ENCODE measurements around the gene SCYGR7.
"Not testable (repeated sequence)": the region's sequence is repeated elsewhere in the genome, so short reads cannot be mapped to it uniquely, and the experiment has no call there.

SCYGR7 gene, protein sequence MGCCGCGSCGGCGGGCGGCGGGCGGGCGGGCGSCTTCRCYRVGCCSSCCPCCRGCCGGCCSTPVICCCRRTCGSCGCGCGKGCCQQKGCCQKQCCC

DNA sequence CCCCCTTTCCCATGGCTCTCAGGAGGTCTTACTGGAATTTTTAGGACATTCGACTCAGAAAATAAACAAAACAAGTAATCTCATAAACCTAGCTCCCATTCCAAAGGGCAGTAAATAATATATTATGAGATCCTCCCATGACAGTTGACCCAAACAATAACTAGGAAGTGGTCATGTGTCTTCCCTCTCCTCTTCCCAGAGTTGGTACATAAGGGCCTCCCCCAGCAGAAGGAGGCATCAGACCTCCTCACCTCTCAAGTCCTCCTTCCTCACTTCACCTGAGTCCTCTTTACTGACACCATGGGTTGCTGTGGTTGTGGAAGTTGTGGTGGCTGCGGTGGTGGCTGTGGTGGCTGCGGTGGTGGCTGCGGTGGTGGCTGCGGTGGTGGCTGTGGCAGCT, at the start of gene SCYGR7:
TSS of gene SCYGR7 (plus strand) at position 301 of the 400 bp plus-strand sequence. CDS start at position 301, 0 bp downstream.
- DNase-seq = no peak

- DNase-seq = no peak
Measured at GRCh38 chr2:227684258-227684657, 43.9 kb upstream of the SCYGR7 start.

DNA sequence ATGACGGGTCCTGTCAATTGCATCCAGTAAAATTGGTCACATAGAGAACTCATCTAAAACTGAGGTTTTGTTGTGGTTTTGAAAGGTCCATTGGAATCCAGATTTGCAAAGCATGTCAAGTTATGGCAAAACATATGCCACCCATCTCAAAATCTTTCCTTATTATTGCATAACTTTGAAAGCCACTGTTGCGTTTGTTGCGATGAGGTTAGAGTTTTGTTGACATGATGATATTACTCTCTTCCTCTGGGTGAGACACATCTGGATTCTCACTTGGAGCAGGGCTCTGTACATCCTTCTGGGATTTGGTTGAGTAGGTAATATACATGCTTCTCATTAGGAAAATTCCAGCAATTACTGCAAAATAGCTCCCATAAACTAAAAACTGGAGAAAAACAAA, 40.9 kb upstream of the SCYGR7 start:
- no peak for DNase-seq

DNA sequence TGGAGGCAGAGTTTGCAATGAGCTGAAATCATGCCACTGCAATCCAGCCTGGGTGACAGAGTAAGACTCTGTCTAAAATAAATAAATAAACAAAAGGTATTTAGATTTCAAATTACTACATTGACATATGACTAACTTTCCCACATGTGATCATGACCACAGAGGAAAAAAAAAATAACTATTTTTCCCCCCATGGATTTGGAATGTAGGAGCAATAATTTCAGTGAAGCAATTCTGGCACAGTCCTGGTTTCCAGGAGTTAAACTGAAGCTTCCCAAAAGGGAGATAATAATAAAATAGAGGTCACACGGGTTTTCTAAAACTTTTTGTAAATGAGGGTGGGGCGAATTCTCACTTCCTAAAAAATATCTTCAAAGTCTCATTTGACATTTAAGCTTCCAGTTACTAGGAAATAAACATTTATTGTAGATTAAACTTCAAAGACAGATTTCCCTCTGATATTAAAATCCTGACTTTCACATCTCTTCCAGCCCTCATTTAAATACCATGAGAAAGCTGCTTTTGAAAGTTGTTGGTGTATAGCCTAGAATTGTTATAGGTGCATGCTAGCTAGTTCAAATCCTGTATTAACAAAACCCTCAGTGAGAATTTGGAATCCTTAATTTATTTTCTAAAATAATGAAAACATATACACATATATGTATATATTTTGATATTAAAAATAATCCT, 31.0 kb upstream of the SCYGR7 start:
- DNase-seq = no peak

GRCh38 chr2:227701556-227701955, 26.6 kb upstream of the SCYGR7 start:
- DNase-seq = no peak

GRCh38 chr2:227703280-227703732, 24.8 kb upstream of the SCYGR7 start:
- DNase-seq = no peak

GRCh38 chr2:227703961-227704360, 24.2 kb upstream of the SCYGR7 start:
- no peak for DNase-seq

DNA sequence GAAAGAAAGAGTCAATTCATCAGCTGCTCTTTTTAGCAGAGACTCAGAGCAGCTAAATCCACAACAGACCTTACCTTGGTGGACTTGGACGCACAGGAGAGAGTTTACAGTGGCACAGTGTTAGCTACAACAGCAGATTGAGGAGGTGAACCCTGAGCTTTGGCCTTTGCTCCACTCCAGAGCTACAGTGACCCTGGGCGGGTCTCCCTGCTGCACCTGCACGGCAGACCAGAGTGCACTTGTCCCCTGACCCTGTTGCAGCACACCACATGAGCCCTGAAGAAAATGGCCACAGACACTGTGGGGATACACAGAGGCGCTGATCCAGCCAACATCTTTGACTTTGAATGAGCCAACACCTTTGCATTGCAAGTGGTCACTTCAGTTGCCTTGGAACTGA, 21.3 kb upstream of the SCYGR7 start:
- DNase-seq = no peak

DNA sequence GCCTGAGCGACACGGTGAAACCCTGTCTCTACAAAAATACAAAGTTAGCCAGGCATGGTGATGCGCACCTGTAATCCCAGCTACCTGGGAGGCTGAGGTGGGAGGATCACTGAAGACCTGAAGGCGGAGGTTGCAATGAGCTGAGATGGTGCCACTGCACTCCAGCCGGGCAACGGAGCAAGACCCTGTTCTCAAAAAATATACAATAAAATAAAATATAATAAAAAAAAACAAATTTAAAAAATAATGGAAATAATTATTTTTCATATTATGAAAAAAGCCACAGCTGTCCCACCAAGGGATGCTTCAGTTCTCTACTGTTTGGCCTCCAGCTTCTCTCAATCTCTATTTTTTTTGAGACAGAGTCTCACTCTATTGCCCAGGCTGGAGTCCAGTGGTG, 20.7 kb upstream of the SCYGR7 start:
- no peak for DNase-seq

DNA sequence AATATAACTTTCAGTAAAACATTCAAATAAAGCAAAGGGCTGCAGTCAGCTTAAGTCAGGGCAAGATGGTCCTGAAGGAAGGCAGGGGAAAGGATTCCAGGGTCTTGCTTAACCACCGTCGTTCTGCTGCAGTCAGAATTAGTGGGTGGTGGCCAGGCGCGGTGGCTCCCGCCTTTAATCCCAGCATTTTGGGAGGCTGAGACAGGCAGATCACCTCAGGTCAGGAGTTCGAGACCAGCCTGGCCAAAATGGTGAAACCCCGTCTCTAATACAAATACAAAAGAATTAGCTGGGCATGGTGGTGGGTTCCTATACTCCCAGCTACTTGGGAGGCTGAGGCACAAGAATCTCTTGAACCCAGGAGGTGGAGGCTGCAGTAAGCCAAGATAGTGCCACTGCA, 17.1 kb upstream of the SCYGR7 start:
- DNase-seq = no peak

- no peak for DNase-seq
Measured at GRCh38 chr2:227713291-227713690, 14.8 kb upstream of the SCYGR7 start.

DNA sequence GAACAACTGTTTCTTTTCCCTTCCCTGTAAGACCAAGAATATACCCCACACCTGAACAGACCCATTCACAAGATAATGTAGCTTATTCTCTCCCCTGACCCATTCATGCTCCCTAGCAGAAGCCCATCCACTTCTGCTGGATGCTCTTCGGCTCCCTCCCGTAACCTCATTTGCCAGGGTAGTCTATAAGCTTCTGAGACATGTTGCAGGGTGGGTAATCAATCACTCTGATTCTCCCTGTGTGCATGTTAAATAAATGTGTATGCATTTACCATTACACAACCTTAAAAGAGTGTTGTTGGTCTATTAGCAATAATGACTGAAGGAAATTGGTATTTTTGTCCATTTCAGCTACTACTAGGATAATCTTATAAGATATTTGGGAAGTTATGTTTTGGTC, 11.6 kb upstream of the SCYGR7 start:
- DNase-seq = no peak

- no peak for DNase-seq
Measured at GRCh38 chr2:227717687-227718567, 10.2 kb upstream of the SCYGR7 start, which contains the start of gene SLC19A3. TSS of gene SLC19A3 (minus strand) at chr2:227718028. CDS start at chr2:227702318, 15,710 bp downstream.

DNA sequence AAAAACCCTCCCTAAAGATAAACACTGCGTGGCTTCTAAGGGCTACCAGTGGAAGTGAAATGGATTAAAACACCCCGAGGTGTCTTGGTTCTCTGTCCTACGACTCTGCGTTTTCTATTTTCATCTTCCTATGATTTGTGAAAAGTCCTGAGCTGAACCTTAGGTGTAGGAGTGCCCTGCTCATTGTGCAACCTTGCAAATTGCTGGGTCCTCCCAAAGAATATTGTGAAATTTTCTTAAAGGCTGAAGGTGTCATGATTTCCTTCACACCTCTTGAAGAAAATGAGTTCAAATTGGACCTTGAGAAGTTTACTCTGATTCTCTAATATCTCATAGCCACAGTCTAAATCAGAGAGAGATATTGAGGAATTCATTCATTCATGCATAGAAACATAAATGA, 8.5 kb upstream of the SCYGR7 start:
- no peak for DNase-seq

DNA sequence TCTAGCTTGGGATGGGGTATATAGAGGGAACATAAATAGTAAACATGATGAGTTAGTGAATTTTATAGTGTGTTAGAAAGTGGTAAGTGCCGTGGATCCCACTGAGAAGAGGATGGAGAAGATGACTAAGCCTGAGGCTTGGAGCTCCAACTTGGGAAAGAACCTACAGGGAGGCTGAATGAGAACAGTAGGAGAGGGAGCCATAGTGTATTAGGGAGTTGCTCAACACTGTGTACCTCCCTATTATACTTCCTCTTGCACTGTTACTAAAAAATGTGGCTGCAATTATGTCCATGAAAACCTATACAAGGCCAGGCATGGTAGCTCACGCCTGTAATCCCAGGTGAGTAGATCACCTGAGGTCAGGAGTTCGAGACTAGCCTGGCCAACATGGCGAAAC, 7.5 kb upstream of the SCYGR7 start:
- DNase-seq = no peak

DNA sequence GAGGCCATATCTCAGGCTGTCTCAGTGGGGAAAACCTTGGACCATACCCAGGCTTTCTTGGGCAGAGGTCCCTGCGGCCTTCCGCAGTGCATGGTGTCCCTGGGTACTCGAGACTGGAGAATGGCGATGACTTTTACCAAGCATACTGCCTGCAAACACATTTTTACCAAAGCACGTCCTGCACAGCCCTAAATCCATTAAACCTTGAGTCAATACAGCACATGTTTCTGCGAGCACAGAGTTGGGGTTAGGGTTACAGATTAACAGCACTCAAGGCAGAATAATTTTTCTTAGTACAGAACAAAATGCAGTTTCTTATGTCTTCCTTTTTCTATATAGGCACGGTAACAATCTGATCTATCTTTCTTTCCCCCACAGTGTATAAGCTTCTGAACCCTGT, 5.3 kb upstream of the SCYGR7 start:
- DNase-seq = not testable (repeated sequence)

GRCh38 chr2:227724394-227725039, 3.6 kb upstream of the SCYGR7 start, which contains the start of gene SCYGR6:
TSS of gene SCYGR6 (minus strand) at chr2:227724757. CDS start at chr2:227724757, 0 bp downstream.
- no peak for DNase-seq

DNA sequence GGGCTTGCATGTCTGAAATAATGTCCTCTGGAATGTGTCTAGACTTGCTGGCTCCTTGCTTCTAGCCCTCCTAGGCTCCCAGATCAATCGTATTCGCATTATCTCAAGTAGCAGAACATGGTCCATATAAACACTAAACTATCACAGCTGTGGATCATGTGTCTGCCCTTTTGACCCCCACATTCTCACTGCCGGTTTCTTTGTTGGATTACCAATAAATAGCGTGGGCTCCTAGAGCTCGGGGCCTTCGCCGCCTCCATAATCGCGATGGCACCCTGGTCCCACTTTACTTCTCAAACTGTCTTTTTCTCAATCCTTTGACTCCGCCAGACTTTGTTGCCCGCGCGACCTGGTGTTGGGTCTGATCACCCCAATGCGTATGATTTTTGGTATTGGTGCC, 11.2 kb downstream of the SCYGR7 start:
- no peak for DNase-seq

- DNase-seq = not testable (repeated sequence)
Measured at GRCh38 chr2:227740705-227741104, 12.6 kb downstream of the SCYGR7 start.

DNA sequence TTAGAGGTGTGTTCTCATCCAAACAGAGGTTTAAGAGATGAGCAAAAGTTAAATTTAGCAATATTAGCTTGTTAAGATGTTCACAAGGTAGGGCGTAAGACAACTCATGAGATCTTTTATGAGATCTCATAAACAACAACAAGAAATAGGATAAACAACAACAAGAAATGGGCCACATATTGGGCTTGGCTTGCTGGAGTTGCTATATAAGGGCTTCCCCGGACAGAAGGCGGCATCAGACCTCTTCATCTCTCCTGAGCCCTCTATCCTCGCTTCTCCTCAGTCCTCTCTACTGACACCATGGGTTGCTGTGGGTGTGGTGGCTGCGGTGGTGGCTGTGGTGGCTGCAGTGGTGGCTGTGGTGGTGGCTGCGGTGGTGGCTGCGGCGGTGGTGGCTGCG, 17.5 kb downstream of the SCYGR7 start, which contains the start of gene SCYGR8:
TSS of gene SCYGR8 (plus strand) at position 301 of the 400 bp plus-strand sequence. CDS start at position 301, 0 bp downstream.
- DNase-seq = no peak

DNA sequence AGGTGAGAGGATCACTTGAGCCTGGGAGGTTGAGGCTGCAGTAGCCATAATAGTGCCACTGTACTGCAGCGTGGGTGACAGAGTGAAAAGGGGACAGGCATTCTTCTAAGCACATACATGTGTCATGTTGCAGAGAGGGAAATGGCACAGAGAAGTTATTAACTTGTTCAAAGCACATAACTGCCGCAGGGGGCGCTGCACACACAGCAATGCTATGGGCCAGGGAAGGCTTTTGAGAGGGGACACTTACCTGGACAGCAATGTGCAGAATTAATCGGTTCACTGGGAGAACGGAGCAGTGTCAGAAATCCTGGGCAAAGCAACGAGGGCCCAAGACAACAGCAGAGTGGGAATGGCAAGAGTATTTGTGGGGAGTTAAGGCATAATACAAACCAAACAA, 19.9 kb downstream of the SCYGR7 start:
- DNase-seq = no peak

GRCh38 chr2:227756261-227756660, 28.1 kb downstream of the SCYGR7 start:
- not testable (repeated sequence) for DNase-seq
